ENCODE data around the gene GRAMD1A. TPM values are rescaled to one million over a fixed set of nuclear protein-coding genes. Genes with fewer than 3 reads are reported as not detected.

Gene GRAMD1A
- 167 and 288 TPM in 2 replicates for total RNA-seq (2011; cell fraction: chromatin; rRNA removed; ENCODE audit: low replicate concordance)
- total RNA-seq (2011; cell fraction: nucleolus; rRNA removed): 130 and 133 TPM in 2 replicates
- 132 and 192 TPM in 2 replicates for total RNA-seq (2011; cell fraction: nucleoplasm; rRNA removed)
- total RNA-seq (2014; rRNA removed) (41.8 and 47.0 TPM in 2 replicates), total RNA-seq (2014; rRNA removed; fragmentation: Illumina TruSeq; extraction: Trizol) (13.9 and 16.4 TPM in 2 replicates), total RNA-seq (2015; rRNA removed; fragmentation: Illumina TruSeq; extraction: Trizol) (19.4 and 20.5 TPM in 2 replicates), total RNA-seq (2021) (58.7 and 62.5 TPM in 2 replicates), polyA plus RNA-seq (2011; rRNA removed) (39.4 and 54.3 TPM in 2 replicates), polyA plus RNA-seq (2014; fragmentation: Illumina TruSeq; extraction: Trizol) (38.5 and 54.1 TPM in 2 replicates), polyA plus RNA-seq (2014; fragmentation: Nextera tagmentation; extraction: Ambion mirVana) (1 to 10 TPM; 1.4 to 1.7 TPM), polyA plus RNA-seq (2014; rRNA removed) (61.7 and 63.8 TPM in 2 replicates), polyA minus RNA-seq (2011; rRNA and poly(A)+ RNA removed) (41.4 and 44.4 TPM in 2 replicates), Bru-seq, nascent RNA (percentile 75 among the genes with signal in this experiment), BruChase-seq, experiment 1, labeled RNA remaining after a 2-hour chase (percentile 67 among the genes with signal in this experiment), BruChase-seq, experiment 2, labeled RNA remaining after a 6-hour chase (percentile 68 among the genes with signal in this experiment)
- polyA plus RNA-seq (2011; cell fraction: cytosol; rRNA removed): 51.1 and 57.8 TPM in 2 replicates
- polyA plus RNA-seq (2011; cell fraction: nucleus; rRNA removed): 131 and 183 TPM in 2 replicates
- polyA plus RNA-seq (2012): 35.7 and 68.6 TPM in 2 replicates
- polyA minus RNA-seq (2011; cell fraction: cytosol; rRNA and poly(A)+ RNA removed): 39.7 and 39.8 TPM in 2 replicates
- 31.2 and 45.4 TPM in 2 replicates for polyA minus RNA-seq (2011; cell fraction: nucleus; rRNA and poly(A)+ RNA removed)
- long read RNA-seq, experiment 1, transcript GRAMD1A-207 (9 exons, 2,277 nt): major isoform, 7 of 148 reads
- long read RNA-seq, experiment 1, partial matches to known transcripts: 77 of 148 reads
- long read RNA-seq, experiment 1, other reads (novel, unspliced or antisense): 64 of 148 reads
- long read RNA-seq, experiment 2, partial matches to known transcripts: 10 of 56 reads
- long read RNA-seq, experiment 2, other reads (novel, unspliced or antisense): 43 of 56 reads
- long read RNA-seq, experiment 3, partial matches to known transcripts: 5 of 11 reads
- long read RNA-seq, experiment 3, other reads (novel, unspliced or antisense): 6 of 11 reads

- Histone ChIP-seq H3K9me1 (ENCODE audit: control insufficient read depth, insufficient read depth, low read length) (no peaks in the 10 kb centered on the region), H3K79me2 (ENCODE audit: control insufficient read depth, insufficient read depth, low read length) (peaks cover 49% of the 10 kb centered on the region), H3K27me3 (ENCODE audit: control insufficient read depth in 2 of 2, insufficient read depth in 2 of 2, low read length in 2 of 2) (no peaks in the 10 kb centered on the region), H3K9ac (ENCODE audit: insufficient read depth in 1 of 2, low read depth in 2 of 2, low read length in 2 of 2) (peak within 1 kb of the TSS; percentile 70 to 95), H3K9me3 (replicated peaks; ENCODE audit: control insufficient read depth, insufficient read depth, low read depth, low read length) (no peaks in the 10 kb centered on the region), H3K4me1 (replicated peaks in 1 of 2; ENCODE audit: control insufficient read depth in 2 of 2, insufficient read depth in 2 of 2, low read length in 2 of 2) (peaks cover 27 to 52% of the 10 kb centered on the region in 2 experiments), H3K36me3 (ENCODE audit: control insufficient read depth, insufficient read depth, low read length) (peaks cover 27% of the 10 kb centered on the region; the same call in 2 of the 3 replicates), H3K4me3 (peak within 1 kb of the TSS; percentile 77), H3K27ac (ENCODE audit: extremely low read depth, low read depth, low read length) (peak within 1 kb of the TSS; percentile 80), H4K20me1 (replicated peaks; ENCODE audit: control insufficient read depth, insufficient read depth, low read length) (peaks cover 6% of the 10 kb centered on the region), H3K4me2 (ENCODE audit: insufficient read depth, low read length) (peak within 1 kb of the TSS; percentile 93), H2AFZ (ENCODE audit: low read depth, low read length) (peak within 1 kb of the TSS; percentile 78)
- FAIRE-seq: peak; percentile 85
- intact Hi-C loops (cut with micrococcal nuclease): no loop called here
- WGBS (ENCODE audit: insufficient coverage, low coverage, missing lambda C conversion rate): 5% methylated on average over 26 of the region's 45 CpGs
- BruUV-seq (replicated peaks): TSS peak; percentile 97
- ChIA-PET CTCF (ENCODE audit: low intra/inter-chr PET ratio) (interaction anchor here (0.7 kb wide), 1 partner anchor 94 kb away, joined by 3 read pairs; no protein-coding TSS in a partner anchor), POLR2A (interaction anchor here (0.6 to 2.2 kb wide), 6 partner anchors 10 to 358 kb away, joined by 3 to 9 read pairs (median 4); no protein-coding TSS in a partner anchor)
- ATAC-seq: peak; percentile 86
- DNase-seq (ENCODE audit: extremely low read depth in 1 of 4, low spot score in 3 of 4): peak; percentile 89 to 96 (median 94)
- in situ Hi-C loops (cut with MboI): no loop called here
- TF ChIP-seq, protein P1, sequence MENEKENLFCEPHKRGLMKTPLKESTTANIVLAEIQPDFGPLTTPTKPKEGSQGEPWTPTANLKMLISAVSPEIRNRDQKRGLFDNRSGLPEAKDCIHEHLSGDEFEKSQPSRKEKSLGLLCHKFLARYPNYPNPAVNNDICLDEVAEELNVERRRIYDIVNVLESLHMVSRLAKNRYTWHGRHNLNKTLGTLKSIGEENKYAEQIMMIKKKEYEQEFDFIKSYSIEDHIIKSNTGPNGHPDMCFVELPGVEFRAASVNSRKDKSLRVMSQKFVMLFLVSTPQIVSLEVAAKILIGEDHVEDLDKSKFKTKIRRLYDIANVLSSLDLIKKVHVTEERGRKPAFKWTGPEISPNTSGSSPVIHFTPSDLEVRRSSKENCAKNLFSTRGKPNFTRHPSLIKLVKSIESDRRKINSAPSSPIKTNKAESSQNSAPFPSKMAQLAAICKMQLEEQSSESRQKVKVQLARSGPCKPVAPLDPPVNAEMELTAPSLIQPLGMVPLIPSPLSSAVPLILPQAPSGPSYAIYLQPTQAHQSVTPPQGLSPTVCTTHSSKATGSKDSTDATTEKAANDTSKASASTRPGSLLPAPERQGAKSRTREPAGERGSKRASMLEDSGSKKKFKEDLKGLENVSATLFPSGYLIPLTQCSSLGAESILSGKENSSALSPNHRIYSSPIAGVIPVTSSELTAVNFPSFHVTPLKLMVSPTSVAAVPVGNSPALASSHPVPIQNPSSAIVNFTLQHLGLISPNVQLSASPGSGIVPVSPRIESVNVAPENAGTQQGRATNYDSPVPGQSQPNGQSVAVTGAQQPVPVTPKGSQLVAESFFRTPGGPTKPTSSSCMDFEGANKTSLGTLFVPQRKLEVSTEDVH (IDR thresholded peaks at IDR 0.05; ENCODE audit: low read depth, partially characterized antibody): no peak
- TF ChIP-seq ZNF668 (CRISPR knock-in tag; IDR thresholded peaks at IDR 0.05): no peak
- TF ChIP-seq ZNF3 (CRISPR knock-in tag; IDR thresholded peaks at IDR 0.05): no peak
- TF ChIP-seq, protein P2, sequence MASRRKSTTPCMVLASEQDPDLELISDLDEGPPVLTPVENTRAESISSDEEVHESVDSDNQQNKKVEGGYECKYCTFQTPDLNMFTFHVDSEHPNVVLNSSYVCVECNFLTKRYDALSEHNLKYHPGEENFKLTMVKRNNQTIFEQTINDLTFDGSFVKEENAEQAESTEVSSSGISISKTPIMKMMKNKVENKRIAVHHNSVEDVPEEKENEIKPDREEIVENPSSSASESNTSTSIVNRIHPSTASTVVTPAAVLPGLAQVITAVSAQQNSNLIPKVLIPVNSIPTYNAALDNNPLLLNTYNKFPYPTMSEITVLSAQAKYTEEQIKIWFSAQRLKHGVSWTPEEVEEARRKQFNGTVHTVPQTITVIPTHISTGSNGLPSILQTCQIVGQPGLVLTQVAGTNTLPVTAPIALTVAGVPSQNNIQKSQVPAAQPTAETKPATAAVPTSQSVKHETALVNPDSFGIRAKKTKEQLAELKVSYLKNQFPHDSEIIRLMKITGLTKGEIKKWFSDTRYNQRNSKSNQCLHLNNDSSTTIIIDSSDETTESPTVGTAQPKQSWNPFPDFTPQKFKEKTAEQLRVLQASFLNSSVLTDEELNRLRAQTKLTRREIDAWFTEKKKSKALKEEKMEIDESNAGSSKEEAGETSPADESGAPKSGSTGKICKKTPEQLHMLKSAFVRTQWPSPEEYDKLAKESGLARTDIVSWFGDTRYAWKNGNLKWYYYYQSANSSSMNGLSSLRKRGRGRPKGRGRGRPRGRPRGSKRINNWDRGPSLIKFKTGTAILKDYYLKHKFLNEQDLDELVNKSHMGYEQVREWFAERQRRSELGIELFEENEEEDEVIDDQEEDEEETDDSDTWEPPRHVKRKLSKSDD (conservative IDR thresholded peaks at IDR 0.05; ENCODE audit: low read length): no peak
- TF ChIP-seq SREBF2 (CRISPR knock-in tag; IDR thresholded peaks at IDR 0.05): no peak
- TF ChIP-seq MECOM (CRISPR knock-in tag; IDR thresholded peaks at IDR 0.05): no peak
- TF ChIP-seq ILK (tag; IDR thresholded peaks at IDR 0.05; ENCODE audit: borderline replicate concordance, low read depth): no peak
- TF ChIP-seq GTF2B (IDR thresholded peaks at IDR 0.05; ENCODE audit: extremely low read depth, insufficient read length): no peak
These were observed at the start of gene GRAMD1A for GRCh38 chr19:34999498-35000337. Gene GRAMD1A, plus strand, starts transcription at chr19:35000323. Its CDS starts 156 bp downstream, at chr19:35000479.
